ENCODE results near the gene NLRC5. TPM values are rescaled to one million over a fixed set of nuclear protein-coding genes. Genes with fewer than 3 reads are reported as not detected.
A peak's percentile ranks its signal among the peaks of the same experiment; 100 is the strongest.
"Not testable (repeated sequence)": the region's sequence is repeated elsewhere in the genome, so short reads cannot be mapped to it uniquely, and the experiment has no call there.

Gene NLRC5
- total RNA-seq, 1 donor: 52.1 TPM

GRCh38 chr16:56984639-56985038, 4.7 kb upstream of the NLRC5 start:
- TF ChIP-seq CTCF (IDR thresholded peaks at IDR 0.05; ENCODE audit: extremely low read depth, low read depth, low read length): no peak
- peaks cover 17% of the 10 kb centered on the region for H3K79me2 ChIP-seq (ENCODE audit: insufficient read depth, low read length)
- DNase-seq (ENCODE audit: insufficient read length, low spot score, missing footprints): no peak
- peaks cover 30% of the 10 kb centered on the region for H3K4me1 ChIP-seq (ENCODE audit: insufficient read depth, low read length)
- H4K20me1 ChIP-seq (ENCODE audit: insufficient read depth, low read length): no peaks in the 10 kb centered on the region
- H3K4me2 ChIP-seq (ENCODE audit: insufficient read depth, low read length): no peak overlapping the region
- H3K4me3 ChIP-seq (ENCODE audit: insufficient read depth, low read length): no peak overlapping the region
- H3K27me3 ChIP-seq (ENCODE audit: insufficient read depth, low read length): no peaks in the 10 kb centered on the region
- no peaks in the 10 kb centered on the region for H3K9me3 ChIP-seq (ENCODE audit: low read depth, low read length)
- H2AFZ ChIP-seq (ENCODE audit: low read length): no peak overlapping the region
- H3K27ac ChIP-seq (ENCODE audit: low read depth, low read length): no peak overlapping the region
- no peaks in the 10 kb centered on the region for H3K36me3 ChIP-seq (ENCODE audit: insufficient read depth, low read length)

GRCh38 chr16:56985288-56985961, 3.9 kb upstream of the NLRC5 start:
- peak overlapping the region; percentile 44 for H3K4me2 ChIP-seq (ENCODE audit: insufficient read depth, low read length)
- peaks cover 36% of the 10 kb centered on the region for H3K4me1 ChIP-seq (ENCODE audit: insufficient read depth, low read length)
- peak; percentile 98 for DNase-seq (ENCODE audit: insufficient read length, low spot score, missing footprints)
- H3K27ac ChIP-seq (ENCODE audit: low read depth, low read length): peak overlapping the region; percentile 52
- TF ChIP-seq CTCF (IDR thresholded peaks at IDR 0.05; ENCODE audit: extremely low read depth, low read depth, low read length): no peak
- H3K9me3 ChIP-seq (ENCODE audit: low read depth, low read length): no peaks in the 10 kb centered on the region
- no peaks in the 10 kb centered on the region for H4K20me1 ChIP-seq (ENCODE audit: insufficient read depth, low read length)
- no peaks in the 10 kb centered on the region for H3K36me3 ChIP-seq (ENCODE audit: insufficient read depth, low read length)
- peaks cover 24% of the 10 kb centered on the region for H3K79me2 ChIP-seq (ENCODE audit: insufficient read depth, low read length)
- H2AFZ ChIP-seq (ENCODE audit: low read length): peak overlapping the region; percentile 69
- no peaks in the 10 kb centered on the region for H3K27me3 ChIP-seq (ENCODE audit: insufficient read depth, low read length)
- no peak overlapping the region for H3K4me3 ChIP-seq (ENCODE audit: insufficient read depth, low read length)

GRCh38 chr16:56985962-56986360, 3.4 kb upstream of the NLRC5 start:
- Histone ChIP-seq H3K27me3 (ENCODE audit: insufficient read depth, low read length) (no peaks in the 10 kb centered on the region), H3K36me3 (ENCODE audit: insufficient read depth, low read length) (no peaks in the 10 kb centered on the region), H3K4me3 (ENCODE audit: insufficient read depth, low read length) (no peak overlapping the region), H3K9me3 (ENCODE audit: low read depth, low read length) (no peaks in the 10 kb centered on the region), H3K27ac (ENCODE audit: low read depth, low read length) (peak overlapping the region; percentile 52), H2AFZ (ENCODE audit: low read length) (peak overlapping the region; percentile 69), H4K20me1 (ENCODE audit: insufficient read depth, low read length) (no peaks in the 10 kb centered on the region), H3K79me2 (ENCODE audit: insufficient read depth, low read length) (peaks cover 30% of the 10 kb centered on the region), H3K4me2 (ENCODE audit: insufficient read depth, low read length) (peak overlapping the region; percentile 44), H3K4me1 (ENCODE audit: insufficient read depth, low read length) (peaks cover 42% of the 10 kb centered on the region)
- peak; percentile 70 for DNase-seq (ENCODE audit: insufficient read length, low spot score, missing footprints)
- TF ChIP-seq CTCF (IDR thresholded peaks at IDR 0.05; ENCODE audit: extremely low read depth, low read depth, low read length): no peak

- no peak for TF ChIP-seq CTCF (IDR thresholded peaks at IDR 0.05; ENCODE audit: extremely low read depth, low read depth, low read length)
- H3K27ac ChIP-seq (ENCODE audit: low read depth, low read length): no peak overlapping the region
These were observed 3.0 kb upstream of the NLRC5 start for GRCh38 chr16:56986361-56986760.

GRCh38 chr16:56986908-56987307, 2.4 kb upstream of the NLRC5 start:
- DNase-seq (ENCODE audit: insufficient read length, low spot score, missing footprints); H3K27ac ChIP-seq (ENCODE audit: low read depth, low read length); H3K27me3 ChIP-seq (ENCODE audit: insufficient read depth, low read length); H3K36me3 ChIP-seq (ENCODE audit: insufficient read depth, low read length); H3K9me3 ChIP-seq (ENCODE audit: low read depth, low read length); H4K20me1 ChIP-seq (ENCODE audit: insufficient read depth, low read length); H3K4me2 ChIP-seq (ENCODE audit: insufficient read depth, low read length); H2AFZ ChIP-seq (ENCODE audit: low read length); H3K4me3 ChIP-seq (ENCODE audit: insufficient read depth, low read length): not testable (repeated sequence)
- peaks cover 39% of the 10 kb centered on the region for H3K79me2 ChIP-seq (ENCODE audit: insufficient read depth, low read length)
- peaks cover 44% of the 10 kb centered on the region for H3K4me1 ChIP-seq (ENCODE audit: insufficient read depth, low read length)

More at GRCh38 chr16:56986361-56986760, 3.0 kb upstream of the NLRC5 start:
- Histone ChIP-seq H2AFZ (ENCODE audit: low read length) (no peak overlapping the region), H3K4me1 (ENCODE audit: insufficient read depth, low read length) (peaks cover 44% of the 10 kb centered on the region), H3K4me3 (ENCODE audit: insufficient read depth, low read length) (no peak overlapping the region), H3K27me3 (ENCODE audit: insufficient read depth, low read length) (no peaks in the 10 kb centered on the region), H3K9me3 (ENCODE audit: low read depth, low read length) (no peaks in the 10 kb centered on the region), H4K20me1 (ENCODE audit: insufficient read depth, low read length) (no peaks in the 10 kb centered on the region), H3K79me2 (ENCODE audit: insufficient read depth, low read length) (peaks cover 33% of the 10 kb centered on the region), H3K4me2 (ENCODE audit: insufficient read depth, low read length) (no peak overlapping the region), H3K36me3 (ENCODE audit: insufficient read depth, low read length) (no peaks in the 10 kb centered on the region)
- peak; percentile 62 for DNase-seq (ENCODE audit: insufficient read length, low spot score, missing footprints)

All from osteoblast (primary cell).